Hepatic stellate cell (primary cell): ENCODE data around the gene TRRAP.

Source experiments
- DNase-seq: peaks from one replicate; pipeline ENCODE4 v3.0.0; 2011; ENCODE audit warnings: low spot score

TRRAP gene

GRCh38 chr7:98902523-98902922, 24.2 kb downstream of the TRRAP start:
- no peak for DNase-seq

DNA sequence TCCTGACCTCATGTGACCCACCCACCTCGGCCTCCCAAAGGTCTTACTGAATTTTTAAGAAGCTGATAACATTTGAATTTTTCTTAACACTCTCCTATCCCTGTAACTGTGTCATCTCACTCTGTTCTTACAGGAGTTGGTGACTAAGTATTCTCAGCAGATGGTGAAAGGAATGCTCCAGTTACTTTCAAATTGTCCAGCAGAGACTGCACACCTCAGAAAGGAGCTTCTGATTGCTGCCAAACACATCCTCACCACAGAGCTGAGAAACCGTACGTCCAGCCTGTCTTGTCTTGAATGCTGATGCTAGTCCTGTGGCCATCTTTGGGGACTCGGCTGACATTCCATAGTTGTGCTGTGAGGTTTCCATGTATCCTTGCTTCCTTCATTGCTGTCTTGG, 24.9 kb downstream of the TRRAP start:
- DNase-seq, result no peak

DNA sequence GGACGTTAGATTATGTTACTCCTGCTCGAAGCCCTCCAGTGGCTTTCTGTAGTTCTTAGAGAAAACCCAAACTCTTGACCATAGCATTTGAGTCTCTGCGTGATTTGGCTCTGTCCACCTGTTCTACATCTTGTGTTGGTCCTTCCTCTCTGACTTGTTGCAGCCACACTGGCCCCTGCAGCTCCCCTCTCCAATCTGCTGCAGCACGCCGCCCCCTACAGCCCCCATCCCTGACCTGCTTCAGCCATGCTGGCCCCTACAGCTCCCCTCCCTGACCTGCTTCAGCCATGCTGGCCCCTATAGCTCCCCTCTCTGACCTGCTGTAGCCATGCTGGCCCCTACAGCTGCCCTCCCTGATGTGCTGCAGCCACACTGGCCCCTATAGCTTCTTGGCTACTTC, 29.2 kb downstream of the TRRAP start:
- no peak for DNase-seq

DNA sequence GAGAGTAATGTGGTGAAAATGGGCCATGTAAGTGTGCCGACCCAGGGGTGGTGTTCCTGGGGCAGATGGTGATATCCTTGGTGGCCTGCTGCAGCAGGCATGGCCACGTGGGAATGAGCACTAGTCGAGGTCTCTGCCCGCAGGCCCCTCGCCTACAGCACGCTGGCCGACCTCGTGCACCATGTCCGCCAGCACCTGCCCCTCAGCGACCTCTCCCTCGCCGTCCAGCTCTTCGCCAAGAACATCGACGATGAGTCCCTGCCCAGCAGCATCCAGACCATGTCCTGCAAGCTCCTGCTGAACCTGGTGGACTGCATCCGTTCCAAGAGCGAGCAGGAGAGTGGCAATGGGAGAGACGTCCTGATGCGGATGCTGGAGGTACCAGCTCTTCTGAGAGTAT, 30.3 kb downstream of the TRRAP start:
- DNase-seq, result no peak

- no peak for DNase-seq
These were observed 31.2 kb downstream of the TRRAP start for GRCh38 chr7:98909487-98909886.

DNA sequence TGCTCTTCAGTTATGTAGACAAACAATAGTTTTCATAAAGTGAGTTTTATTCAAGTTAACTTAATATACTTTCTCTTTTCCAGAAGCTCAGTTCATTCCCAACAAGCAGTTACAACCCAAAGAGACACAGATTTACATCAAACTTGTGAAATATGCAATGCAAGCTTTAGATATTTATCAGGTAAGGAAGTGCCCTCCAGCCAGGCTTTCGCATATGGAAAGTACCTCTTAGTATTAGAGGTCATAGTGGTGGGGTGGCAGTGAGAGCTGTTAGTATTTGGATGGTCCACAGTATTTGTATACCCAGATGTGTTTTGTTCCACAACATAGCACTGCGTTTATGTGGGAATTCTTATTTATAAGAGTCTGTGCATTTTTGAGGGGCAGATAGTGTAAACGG, 32.1 kb downstream of the TRRAP start:
- no peak for DNase-seq

DNA sequence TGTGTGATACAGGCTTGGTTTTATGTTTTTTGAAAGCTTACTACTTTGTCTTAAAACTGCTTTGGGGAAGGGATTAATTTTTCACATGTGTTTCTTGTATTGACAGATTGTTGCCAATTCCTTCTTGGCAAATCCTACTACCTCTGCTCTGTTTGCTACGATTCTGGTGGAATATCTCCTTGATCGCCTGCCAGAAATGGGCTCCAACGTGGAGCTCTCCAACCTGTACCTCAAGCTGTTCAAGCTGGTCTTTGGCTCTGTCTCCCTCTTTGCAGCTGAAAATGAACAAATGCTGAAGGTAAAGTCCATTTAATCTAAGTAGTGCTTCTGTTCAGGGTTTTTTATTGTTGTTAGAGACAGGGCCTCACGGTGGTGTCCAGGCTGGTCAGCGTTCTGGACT, 33.6 kb downstream of the TRRAP start:
- DNase-seq, result no peak

DNA sequence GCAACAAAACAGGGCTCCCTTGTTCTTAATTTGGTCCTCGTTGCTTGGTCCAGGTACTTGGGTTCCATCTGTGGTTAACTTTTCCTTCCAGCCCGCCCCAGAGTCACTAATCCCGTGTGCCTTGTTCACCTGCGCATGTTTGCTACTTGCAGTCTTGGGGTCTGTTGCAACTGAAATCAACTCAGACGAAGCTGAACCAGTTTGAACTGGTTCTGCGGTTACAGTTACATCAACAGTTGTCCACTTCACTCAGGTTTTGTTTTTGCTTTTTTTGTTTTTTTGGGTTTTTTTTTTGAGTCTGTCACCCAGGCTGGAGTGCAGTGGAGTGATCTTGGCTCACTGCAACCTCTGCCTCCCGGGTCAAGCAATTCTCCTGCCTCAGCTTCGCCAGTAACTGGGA, 34.7 kb downstream of the TRRAP start:
- DNase-seq, result no peak

DNA sequence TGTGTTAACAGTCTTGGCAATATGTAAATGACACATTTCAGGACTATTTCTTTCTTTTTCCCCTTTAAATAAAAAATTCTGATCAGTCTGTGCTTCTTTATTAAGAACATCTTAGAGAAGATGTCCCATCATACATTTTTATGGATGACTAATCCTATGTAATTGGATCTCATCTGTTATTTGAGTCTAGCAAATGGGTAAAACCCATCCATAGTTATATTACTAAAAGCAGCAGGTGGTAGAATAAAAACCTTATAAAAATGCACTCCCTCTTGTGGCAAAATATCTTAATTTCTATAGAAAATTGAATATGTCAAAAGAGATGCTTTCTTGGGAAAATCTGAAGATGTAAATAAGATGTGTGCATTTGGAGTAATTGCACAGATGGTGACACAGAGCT, 35.3 kb downstream of the TRRAP start:
- DNase-seq, result no peak

DNA sequence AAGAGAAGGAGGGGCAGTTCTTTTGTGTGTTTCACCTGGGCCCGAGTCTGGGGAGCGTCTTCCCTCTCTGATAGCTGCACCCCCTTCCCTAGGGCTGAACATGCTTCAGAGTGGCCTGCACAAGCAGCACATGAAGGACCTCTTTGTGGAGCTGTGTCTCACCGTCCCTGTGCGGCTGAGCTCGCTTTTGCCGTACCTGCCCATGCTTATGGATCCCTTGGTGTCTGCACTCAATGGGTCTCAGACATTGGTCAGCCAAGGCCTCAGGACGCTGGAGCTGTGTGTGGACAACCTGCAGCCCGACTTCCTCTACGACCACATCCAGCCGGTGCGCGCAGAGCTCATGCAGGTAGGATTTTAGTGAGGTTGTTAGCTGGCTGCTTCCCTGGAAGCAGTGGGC, 39.0 kb downstream of the TRRAP start:
- DNase-seq, result no peak

DNA sequence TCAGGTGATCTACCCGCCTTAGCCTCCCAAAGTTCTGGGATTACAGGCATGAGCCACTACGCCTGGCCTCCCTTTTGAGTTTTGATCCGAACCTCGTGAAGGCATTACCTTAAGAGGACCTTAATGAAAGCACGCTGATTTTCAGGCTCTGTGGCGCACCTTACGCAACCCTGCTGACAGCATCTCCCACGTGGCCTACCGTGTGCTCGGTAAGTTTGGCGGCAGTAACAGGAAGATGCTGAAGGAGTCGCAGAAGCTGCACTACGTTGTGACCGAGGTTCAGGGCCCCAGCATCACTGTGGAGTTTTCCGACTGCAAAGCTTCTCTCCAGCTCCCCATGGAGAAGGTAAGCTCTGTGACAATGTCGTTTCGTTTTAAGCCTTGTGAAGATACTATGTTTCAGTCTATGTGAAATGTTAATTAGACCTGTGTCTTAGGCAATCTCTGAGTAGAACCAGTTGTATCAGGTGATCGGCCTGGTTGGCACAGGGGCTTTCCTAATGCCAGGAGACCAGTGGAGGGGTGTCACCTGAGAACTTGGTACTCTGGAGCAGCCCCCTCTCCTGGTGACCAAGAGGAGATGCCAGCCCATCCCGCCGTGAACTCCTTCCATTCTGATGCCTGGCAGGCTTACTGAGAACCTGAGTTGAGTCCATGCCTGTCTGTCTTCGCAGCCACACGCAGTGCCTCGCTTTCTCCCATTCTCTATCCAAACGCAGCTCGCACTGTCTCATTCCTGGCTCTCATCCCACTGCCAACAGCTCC, 43.5 kb downstream of the TRRAP start:
- no peak for DNase-seq

- DNase-seq, result no peak
These were observed 44.3 kb downstream of the TRRAP start for GRCh38 chr7:98922392-98923187.

DNA sequence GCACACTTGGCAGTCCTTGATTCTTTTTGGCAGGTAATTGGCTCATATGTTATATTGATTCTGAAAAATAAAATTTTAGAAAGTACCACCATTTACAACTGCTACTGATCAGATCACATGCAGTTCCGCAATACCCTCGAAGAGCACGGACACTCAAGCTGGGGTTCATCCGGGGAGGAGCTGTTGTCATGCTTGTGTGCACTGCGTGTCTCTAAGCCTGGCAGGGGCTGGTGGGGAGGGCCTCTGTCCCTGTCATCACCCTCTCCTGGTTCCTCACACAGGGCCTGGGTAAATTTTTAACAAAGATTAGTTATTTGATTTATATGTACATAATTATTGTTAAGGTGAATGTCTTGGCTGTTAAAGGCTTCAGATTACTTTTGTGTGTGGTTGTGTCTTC, 45.2 kb downstream of the TRRAP start:
- DNase-seq, result no peak

- no peak for DNase-seq
These were observed 48.8 kb downstream of the TRRAP start for GRCh38 chr7:98927125-98927524.

DNA sequence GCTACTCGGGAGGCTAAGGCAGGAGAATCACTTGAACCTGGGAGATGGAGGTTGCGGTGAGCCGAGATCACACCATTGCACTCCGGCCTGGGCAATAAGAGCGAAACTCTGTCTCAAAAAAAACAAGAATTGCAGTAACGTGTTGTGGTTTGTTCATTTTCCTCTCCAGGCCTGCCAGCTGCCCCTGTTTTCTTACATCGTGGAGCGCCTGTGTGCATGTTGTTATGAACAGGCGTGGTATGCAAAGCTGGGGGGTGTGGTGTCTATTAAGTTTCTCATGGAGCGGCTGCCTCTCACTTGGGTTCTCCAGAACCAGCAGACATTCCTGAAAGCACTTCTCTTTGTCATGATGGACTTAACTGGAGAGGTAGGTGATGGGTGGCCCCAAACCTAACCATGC, 52.1 kb downstream of the TRRAP start:
- no peak for DNase-seq

- no peak for DNase-seq
These were observed 52.6 kb downstream of the TRRAP start for GRCh38 chr7:98930921-98931320.

DNA sequence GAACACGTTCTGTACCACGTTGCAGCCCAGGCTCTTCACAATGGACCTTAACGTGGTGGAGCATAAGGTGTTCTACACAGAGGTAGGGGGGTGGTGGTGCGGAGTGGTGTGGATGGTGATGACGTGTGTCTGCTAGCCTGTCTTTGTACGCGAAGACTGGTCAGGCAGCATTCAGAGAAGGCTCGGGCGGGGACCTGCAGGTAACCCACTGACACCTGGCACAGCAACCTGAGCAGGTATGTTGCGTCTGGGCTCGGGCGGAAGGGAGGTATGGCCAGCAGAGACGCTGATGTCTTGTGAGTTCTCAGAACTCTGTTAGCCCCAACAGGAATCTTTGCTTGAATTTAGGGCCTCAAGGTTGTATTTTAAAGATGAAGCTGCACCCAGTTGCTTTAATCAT, 55.0 kb downstream of the TRRAP start:
- DNase-seq, result no peak

DNA sequence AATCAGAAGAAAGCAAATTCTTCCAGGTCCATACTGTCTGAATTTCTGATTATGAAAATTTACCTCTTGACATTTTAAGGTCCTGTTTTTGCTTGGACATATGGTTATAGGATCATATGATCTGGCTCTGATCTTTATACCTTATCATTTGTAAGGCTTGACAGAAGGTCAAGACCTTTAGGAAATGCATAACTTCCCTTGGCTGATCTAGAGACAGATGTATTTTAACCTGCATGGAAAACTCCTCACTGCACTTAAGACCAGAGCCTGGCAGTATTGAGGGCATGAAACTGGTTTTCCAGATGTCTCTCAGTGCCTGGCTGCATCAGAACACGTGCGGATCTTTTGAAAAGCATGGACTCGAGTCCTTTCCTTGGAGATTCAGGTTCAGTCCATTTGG, 55.9 kb downstream of the TRRAP start:
- DNase-seq, result no peak

DNA sequence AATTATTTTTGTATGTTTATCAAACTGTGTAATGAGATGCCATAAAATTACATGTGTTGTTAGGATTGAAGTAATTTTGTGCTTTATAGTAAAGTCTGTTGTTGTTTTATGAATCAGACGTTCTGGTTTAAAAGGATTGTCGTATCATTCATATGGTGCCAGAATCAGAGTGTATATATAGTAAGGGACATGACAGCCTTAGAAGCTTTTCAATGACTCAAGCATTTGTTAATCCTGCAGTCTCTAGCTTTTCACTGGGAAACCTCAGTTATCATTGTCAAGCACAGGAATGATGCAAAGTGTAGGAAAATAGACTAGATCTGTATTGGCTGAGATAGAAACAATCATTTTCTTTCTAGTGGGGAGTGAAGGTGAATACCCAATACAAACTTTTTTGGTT, 57.5 kb downstream of the TRRAP start:
- DNase-seq, result no peak

GRCh38 chr7:98943336-98943735, 65.0 kb downstream of the TRRAP start:
- DNase-seq, result no peak

DNA sequence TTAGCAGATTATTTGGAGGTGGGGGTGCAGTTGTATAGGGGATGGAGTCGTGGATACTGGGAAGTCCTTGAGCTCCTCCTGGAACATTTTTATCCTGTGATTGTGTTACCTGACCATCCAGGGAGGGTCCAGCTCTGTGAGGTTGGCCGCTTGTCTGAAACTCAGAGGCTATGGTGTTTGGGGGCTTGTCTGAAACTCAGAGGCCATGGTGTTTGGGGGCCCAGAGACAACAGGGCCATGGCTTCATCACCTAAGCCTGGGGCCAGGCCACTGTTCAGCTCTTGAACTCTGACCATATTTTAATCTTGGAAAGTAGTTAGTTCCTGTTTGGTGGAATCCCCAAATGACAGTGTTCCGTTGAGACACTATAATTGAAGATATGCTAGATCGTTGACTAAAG, 66.1 kb downstream of the TRRAP start:
- DNase-seq, result no peak

DNA sequence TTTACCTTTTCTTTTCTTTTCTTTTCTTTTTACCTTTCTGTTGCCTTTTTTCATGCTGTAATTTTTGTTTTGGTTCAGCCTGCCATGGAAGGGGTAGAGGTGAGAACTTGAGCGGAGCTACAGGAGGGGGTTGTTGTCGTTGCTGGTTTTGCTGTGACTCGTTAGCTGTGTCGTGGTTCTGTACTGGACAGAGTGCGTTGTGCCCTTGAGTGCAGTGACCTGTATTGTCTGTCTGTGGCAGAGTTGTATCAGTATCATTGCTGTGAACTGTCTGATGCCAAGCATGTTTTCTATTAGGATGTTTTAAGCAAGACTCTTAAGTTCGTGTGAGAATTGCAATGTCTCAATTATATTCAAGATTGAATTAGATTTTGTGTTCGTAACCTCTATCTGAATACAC, 67.5 kb downstream of the TRRAP start:
- no peak for DNase-seq

- DNase-seq, result no peak
These were observed 68.1 kb downstream of the TRRAP start for GRCh38 chr7:98946389-98946788.
